ENCODE results near the gene GLTP. TPM values are rescaled to one million over a fixed set of nuclear protein-coding genes. Genes with fewer than 3 reads are reported as not detected.
A peak's percentile ranks its signal among the peaks of the same experiment; 100 is the strongest.
"Not testable (repeated sequence)": the region's sequence is repeated elsewhere in the genome, so short reads cannot be mapped to it uniquely, and the experiment has no call there.

GLTP gene
- total RNA-seq, 1 donor from 2014 or later: 158 TPM

- peaks cover 48% of the 10 kb centered on the region for H3K4me1 ChIP-seq
- H3K9me3 ChIP-seq: no peaks in the 10 kb centered on the region
- no peak overlapping the region for H3K4me3 ChIP-seq
- no peak for DNase-seq (ENCODE audit: extremely low spot score in 2 of 2)
- no peaks in the 10 kb centered on the region for H3K27me3 ChIP-seq
- H3K36me3 ChIP-seq: no peaks in the 10 kb centered on the region
- TF ChIP-seq POLR2A (IDR thresholded peaks at IDR 0.05): no peak
- TF ChIP-seq POLR2AphosphoS5 (IDR thresholded peaks at IDR 0.05; ENCODE audit: insufficient read depth in 1 of 2, low read depth in 1 of 2): no peak
- no peak for TF ChIP-seq CTCF (IDR thresholded peaks at IDR 0.05)
- H3K27ac ChIP-seq: no peak overlapping the region
- intact Hi-C loops (cut with DNase I): no loop called here
Measured at GRCh38 chr12:109870648-109871047, 9.7 kb downstream of the GLTP start.

- TF ChIP-seq POLR2AphosphoS5 (IDR thresholded peaks at IDR 0.05; ENCODE audit: insufficient read depth in 1 of 2, low read depth in 1 of 2): peak in 1 of 2 donors; percentile 79
- TF ChIP-seq CTCF (IDR thresholded peaks at IDR 0.05): no peak
- intact Hi-C loops (cut with DNase I): no loop called here
- no peak overlapping the region for H3K4me3 ChIP-seq
- H3K27ac ChIP-seq: peak overlapping the region; percentile 51
- peaks cover 53% of the 10 kb centered on the region for H3K4me1 ChIP-seq
- H3K27me3 ChIP-seq: no peaks in the 10 kb centered on the region
- no peaks in the 10 kb centered on the region for H3K36me3 ChIP-seq
- H3K9me3 ChIP-seq: no peaks in the 10 kb centered on the region
- DNase-seq (ENCODE audit: extremely low spot score in 2 of 2): no peak
Measured at GRCh38 chr12:109868182-109869051, 11.9 kb downstream of the GLTP start.

- Histone ChIP-seq H3K9me3 (no peaks in the 10 kb centered on the region), H3K36me3 (no peaks in the 10 kb centered on the region), H3K27ac (peak overlapping the region; percentile 50), H3K4me3 (no peak overlapping the region), H3K27me3 (no peaks in the 10 kb centered on the region), H3K4me1 (peaks cover 43% of the 10 kb centered on the region)
- no peak for TF ChIP-seq CTCF (IDR thresholded peaks at IDR 0.05)
- peak in 1 of 2 donors; percentile 89 for TF ChIP-seq POLR2AphosphoS5 (IDR thresholded peaks at IDR 0.05; ENCODE audit: insufficient read depth in 1 of 2, low read depth in 1 of 2)
- no peak for TF ChIP-seq POLR2A (IDR thresholded peaks at IDR 0.05)
- intact Hi-C loops (cut with DNase I): no loop called here
- no peak for DNase-seq (ENCODE audit: extremely low spot score in 2 of 2)
Measured at GRCh38 chr12:109864916-109865315, 15.4 kb downstream of the GLTP start.

GRCh38 chr12:109863847-109864712 lies 16.3 kb downstream of the GLTP start:
- H3K27ac ChIP-seq: peak overlapping the region; percentile 14

GRCh38 chr12:109862491-109862890 lies 17.9 kb downstream of the GLTP start:
- intact Hi-C loops (cut with DNase I); H3K4me3 ChIP-seq; DNase-seq (ENCODE audit: extremely low spot score in 2 of 2); H3K27ac ChIP-seq; H3K27me3 ChIP-seq; H3K9me3 ChIP-seq: not testable (repeated sequence)
- H3K4me1 ChIP-seq: peaks cover 23% of the 10 kb centered on the region
- H3K36me3 ChIP-seq: peaks cover 0 to 13% of the 10 kb centered on the region in 2 donors

More at GRCh38 chr12:109863847-109864712, 16.3 kb downstream of the GLTP start:
- intact Hi-C loops (cut with DNase I): no loop called here
- TF ChIP-seq CTCF (IDR thresholded peaks at IDR 0.05): no peak
- TF ChIP-seq POLR2AphosphoS5 (IDR thresholded peaks at IDR 0.05; ENCODE audit: insufficient read depth in 1 of 2, low read depth in 1 of 2): no peak
- TF ChIP-seq POLR2A (IDR thresholded peaks at IDR 0.05): no peak
- H3K36me3 ChIP-seq: no peaks in the 10 kb centered on the region
- no peak overlapping the region for H3K4me3 ChIP-seq
- H3K4me1 ChIP-seq: peaks cover 35% of the 10 kb centered on the region
- DNase-seq (ENCODE audit: extremely low spot score in 2 of 2): no peak
- H3K27me3 ChIP-seq: no peaks in the 10 kb centered on the region
- no peaks in the 10 kb centered on the region for H3K9me3 ChIP-seq
